Activated T-cell treated with anti-CD3 and anti-CD28 coated beads, Interleukin-2, amount 50 U/mL, for 4 hours (primary cell): ENCODE results near the gene RABGAP1. TPM values are rescaled to one million over a fixed set of nuclear protein-coding genes. Genes with fewer than 3 reads are reported as not detected.

Experiments
- ATAC-seq, 2 donors: fragments of 200-7000 bp; cut with Tn5 transposase; one replicate each; pipeline ENCODE4 v1.10.0; 2021
- DNase-seq: peaks from one replicate; pipeline ENCODE4 v3.0.0-alpha.2; 2020
- H3K27me3 Mint-ChIP-seq: one replicate; pipeline ENCODE4 v1.8.0; 2021; ENCODE audit warnings: low read depth, mixed read lengths
- H3K36me3 Mint-ChIP-seq: one replicate; pipeline ENCODE4 v1.8.0; 2022; ENCODE audit warnings: mixed read lengths; ENCODE audit not compliant: insufficient read depth
- H3K4me1 Mint-ChIP-seq: one replicate; pipeline ENCODE4 v1.8.0; 2021; ENCODE audit warnings: low read depth, mixed read lengths
- H3K4me3 Mint-ChIP-seq: one replicate; pipeline ENCODE4 v1.8.0; 2021; ENCODE audit warnings: mild to moderate bottlenecking, moderate library complexity, mixed read lengths
- H3K9me3 Mint-ChIP-seq: one replicate; pipeline ENCODE4 v1.8.0; 2021; ENCODE audit warnings: mixed read lengths
- total RNA-seq, 3 donors: library from RNA; stranded (reverse); gene quantifications; one replicate each; pipeline ENCODE4 v1.2.1, GENCODE V29; 2021

Gene RABGAP1
- total RNA-seq, 3 donors from 2014 or later = 14.3 to 17.1 (median 16.7) TPM

GRCh38 chr9:123084256-123084655, 143.4 kb downstream of the RABGAP1 start:
- no peaks in the 10 kb centered on the region for H3K27me3 Mint-ChIP-seq
- peaks cover 46% of the 10 kb centered on the region for H3K36me3 Mint-ChIP-seq
- H3K4me3 Mint-ChIP-seq = no peak overlapping the region
- no peak for DNase-seq
- ATAC-seq = no peak
- no peaks in the 10 kb centered on the region for H3K4me1 Mint-ChIP-seq
- no peaks in the 10 kb centered on the region for H3K9me3 Mint-ChIP-seq

GRCh38 chr9:123085916-123086315, 145.1 kb downstream of the RABGAP1 start:
- ATAC-seq (no peak), DNase-seq (no peak)
- peaks cover 50% of the 10 kb centered on the region for H3K36me3 Mint-ChIP-seq
- H3K4me1 Mint-ChIP-seq = no peaks in the 10 kb centered on the region
- no peaks in the 10 kb centered on the region for H3K27me3 Mint-ChIP-seq
- H3K9me3 Mint-ChIP-seq = no peaks in the 10 kb centered on the region
- H3K4me3 Mint-ChIP-seq = no peak overlapping the region

GRCh38 chr9:123087359-123087888, 146.6 kb downstream of the RABGAP1 start:
- no peak overlapping the region for H3K4me3 Mint-ChIP-seq
- H3K9me3 Mint-ChIP-seq = no peaks in the 10 kb centered on the region
- H3K36me3 Mint-ChIP-seq = peaks cover 46% of the 10 kb centered on the region
- no peaks in the 10 kb centered on the region for H3K4me1 Mint-ChIP-seq
- ATAC-seq = no peak
- H3K27me3 Mint-ChIP-seq = no peaks in the 10 kb centered on the region
- DNase-seq = no peak

- H3K4me3 Mint-ChIP-seq = no peak overlapping the region
- DNase-seq (no peak), ATAC-seq (no peak)
- no peaks in the 10 kb centered on the region for H3K27me3 Mint-ChIP-seq
- H3K9me3 Mint-ChIP-seq = no peaks in the 10 kb centered on the region
- no peaks in the 10 kb centered on the region for H3K4me1 Mint-ChIP-seq
- peaks cover 52% of the 10 kb centered on the region for H3K36me3 Mint-ChIP-seq
Measured at GRCh38 chr9:123089040-123089439, 148.2 kb downstream of the RABGAP1 start.

DNA sequence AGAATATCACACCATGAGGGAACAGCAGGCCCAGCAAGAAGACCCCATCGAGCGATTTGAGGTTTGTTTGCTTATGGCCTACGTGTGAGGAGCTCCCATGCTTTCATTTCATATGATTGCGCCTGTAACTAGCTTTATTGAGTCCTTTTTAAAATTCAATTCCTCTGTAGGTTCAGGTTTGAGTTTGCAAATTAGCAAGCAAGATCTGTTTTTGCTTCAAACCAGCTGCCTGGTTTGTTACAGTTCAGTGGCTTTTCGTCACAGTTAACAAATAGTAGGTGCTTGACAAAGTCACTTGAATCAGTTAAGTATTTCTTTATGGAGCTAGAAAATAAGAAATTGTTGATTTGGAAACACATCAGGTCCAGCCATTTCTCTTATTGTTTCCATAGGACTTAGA, 149.0 kb downstream of the RABGAP1 start:
- H3K36me3 Mint-ChIP-seq = peaks cover 47% of the 10 kb centered on the region
- DNase-seq (no peak), ATAC-seq (no peak)
- no peaks in the 10 kb centered on the region for H3K4me1 Mint-ChIP-seq
- no peak overlapping the region for H3K4me3 Mint-ChIP-seq
- H3K27me3 Mint-ChIP-seq = no peaks in the 10 kb centered on the region
- no peaks in the 10 kb centered on the region for H3K9me3 Mint-ChIP-seq

- DNase-seq (no peak), ATAC-seq (no peak)
- no peaks in the 10 kb centered on the region for H3K27me3 Mint-ChIP-seq
- no peak overlapping the region for H3K4me3 Mint-ChIP-seq
- H3K4me1 Mint-ChIP-seq = no peaks in the 10 kb centered on the region
- peaks cover 45% of the 10 kb centered on the region for H3K36me3 Mint-ChIP-seq
- no peaks in the 10 kb centered on the region for H3K9me3 Mint-ChIP-seq
Measured at GRCh38 chr9:123090198-123090896, 149.5 kb downstream of the RABGAP1 start.

DNA sequence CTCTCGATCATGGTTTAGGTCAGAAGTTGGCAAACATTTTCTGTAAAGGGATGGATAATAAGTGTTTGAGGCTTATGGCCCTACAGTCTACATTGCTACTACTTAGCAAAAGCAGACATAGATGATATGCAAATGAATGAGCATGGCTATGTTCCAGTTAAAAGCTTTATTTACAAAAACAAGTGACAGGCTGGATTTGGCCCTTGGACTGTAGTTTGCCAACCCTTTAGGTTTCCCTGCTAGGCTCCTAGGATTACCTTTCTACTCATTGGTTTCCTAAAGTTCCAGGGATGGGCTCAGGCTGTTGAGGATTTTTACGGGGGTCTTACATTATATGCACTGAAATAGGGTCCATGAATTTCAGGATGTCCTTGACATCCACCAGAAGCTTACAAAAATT, 150.1 kb downstream of the RABGAP1 start:
- H3K4me3 Mint-ChIP-seq = no peak overlapping the region
- DNase-seq = no peak
- no peak for ATAC-seq
- no peaks in the 10 kb centered on the region for H3K4me1 Mint-ChIP-seq
- no peaks in the 10 kb centered on the region for H3K9me3 Mint-ChIP-seq
- H3K36me3 Mint-ChIP-seq = peaks cover 43% of the 10 kb centered on the region
- no peaks in the 10 kb centered on the region for H3K27me3 Mint-ChIP-seq

DNA sequence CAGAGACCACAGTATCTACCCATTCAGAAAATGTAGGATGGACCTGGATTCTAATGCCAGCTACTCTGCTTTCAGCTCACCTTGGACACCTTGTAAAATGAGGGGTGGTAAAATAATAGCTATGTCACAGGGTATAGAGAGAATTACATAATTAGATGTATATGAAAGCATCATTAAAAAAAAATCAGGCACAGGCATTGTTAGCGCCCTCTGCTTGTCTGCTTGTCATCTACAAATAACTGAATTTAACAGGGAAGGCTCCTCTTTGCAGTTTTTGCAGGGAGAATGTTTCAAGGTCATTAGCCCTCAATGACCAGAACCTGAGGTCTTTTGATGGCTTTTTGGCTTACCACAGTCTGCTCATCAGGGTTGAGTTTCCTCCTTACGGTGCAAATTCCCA, 150.6 kb downstream of the RABGAP1 start:
- no peak overlapping the region for H3K4me3 Mint-ChIP-seq

GRCh38 chr9:123093141-123093540, 152.3 kb downstream of the RABGAP1 start:
- no peaks in the 10 kb centered on the region for H3K4me1 Mint-ChIP-seq
- no peak for DNase-seq
- H3K36me3 Mint-ChIP-seq = peaks cover 49% of the 10 kb centered on the region
- no peaks in the 10 kb centered on the region for H3K27me3 Mint-ChIP-seq
- no peaks in the 10 kb centered on the region for H3K9me3 Mint-ChIP-seq
- no peak overlapping the region for H3K4me3 Mint-ChIP-seq
- no peak for ATAC-seq

More for the DNA sequence above, 150.6 kb downstream of the RABGAP1 start:
- DNase-seq (no peak), ATAC-seq (no peak)
- H3K4me1 Mint-ChIP-seq = no peaks in the 10 kb centered on the region
- H3K27me3 Mint-ChIP-seq = no peaks in the 10 kb centered on the region
- peaks cover 42% of the 10 kb centered on the region for H3K36me3 Mint-ChIP-seq
- H3K9me3 Mint-ChIP-seq = no peaks in the 10 kb centered on the region

DNA sequence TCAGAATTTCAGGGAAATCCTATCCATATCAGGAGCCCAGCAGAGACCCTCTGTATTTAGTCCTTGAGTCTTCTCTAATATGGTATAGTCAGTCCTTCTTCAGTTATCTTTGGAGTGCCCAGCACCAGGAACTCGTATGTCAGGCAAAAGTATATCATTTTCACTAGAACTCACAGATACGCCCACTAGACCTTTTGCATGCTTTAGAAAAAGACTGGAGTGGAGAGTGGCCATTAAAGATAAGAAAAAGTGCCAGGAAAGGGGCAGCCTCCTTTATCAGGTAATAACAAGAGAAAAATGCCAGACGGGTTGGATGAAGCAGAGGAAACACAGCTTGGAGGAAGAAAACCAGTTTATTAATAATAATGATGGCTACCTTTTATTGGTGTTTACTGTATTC, 156.2 kb downstream of the RABGAP1 start:
- no peaks in the 10 kb centered on the region for H3K9me3 Mint-ChIP-seq
- H3K36me3 Mint-ChIP-seq = peaks cover 36% of the 10 kb centered on the region
- no peaks in the 10 kb centered on the region for H3K27me3 Mint-ChIP-seq

DNA sequence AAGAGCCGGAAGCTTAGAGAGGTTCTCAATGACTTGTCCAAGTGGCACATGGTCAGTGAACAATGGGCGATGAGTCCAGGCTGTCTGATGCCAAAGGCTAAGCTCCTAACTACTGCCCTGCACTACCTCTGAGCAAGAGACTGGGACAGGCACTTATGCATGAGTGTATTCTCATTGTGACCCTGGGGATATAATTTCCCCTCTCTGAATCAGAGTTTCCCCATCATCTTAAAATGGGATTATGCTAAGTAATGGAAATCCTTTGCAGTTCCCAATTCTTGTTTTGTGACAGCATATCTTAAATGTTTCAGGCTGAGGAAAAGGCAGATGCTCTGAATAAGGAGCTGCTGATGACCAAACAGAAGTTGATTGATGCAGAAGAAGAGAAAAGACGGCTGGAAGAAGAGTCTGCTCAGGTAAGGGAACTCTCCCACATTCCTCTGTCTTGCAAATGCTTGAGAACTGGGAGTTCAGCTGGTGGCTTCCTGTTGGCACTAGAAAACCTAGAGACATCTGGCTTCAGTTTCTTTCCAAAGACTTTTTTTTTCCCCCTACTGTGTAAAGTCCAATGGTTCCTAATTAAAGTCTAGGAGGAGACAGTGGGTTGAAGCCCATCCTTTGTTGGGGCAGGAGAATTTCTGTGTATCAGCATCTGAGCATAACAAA, 156.7 kb downstream of the RABGAP1 start:
- DNase-seq (no peak), ATAC-seq (no peak)
- peaks cover 32% of the 10 kb centered on the region for H3K36me3 Mint-ChIP-seq
- H3K27me3 Mint-ChIP-seq = no peaks in the 10 kb centered on the region
- H3K4me1 Mint-ChIP-seq = no peaks in the 10 kb centered on the region
- H3K4me3 Mint-ChIP-seq = no peak overlapping the region
- no peaks in the 10 kb centered on the region for H3K9me3 Mint-ChIP-seq

More for the DNA sequence above, 156.2 kb downstream of the RABGAP1 start:
- DNase-seq = no peak
- Mint-ChIP-seq H3K4me3 (no peak overlapping the region), H3K4me1 (no peaks in the 10 kb centered on the region)
- ATAC-seq = no peak

DNA sequence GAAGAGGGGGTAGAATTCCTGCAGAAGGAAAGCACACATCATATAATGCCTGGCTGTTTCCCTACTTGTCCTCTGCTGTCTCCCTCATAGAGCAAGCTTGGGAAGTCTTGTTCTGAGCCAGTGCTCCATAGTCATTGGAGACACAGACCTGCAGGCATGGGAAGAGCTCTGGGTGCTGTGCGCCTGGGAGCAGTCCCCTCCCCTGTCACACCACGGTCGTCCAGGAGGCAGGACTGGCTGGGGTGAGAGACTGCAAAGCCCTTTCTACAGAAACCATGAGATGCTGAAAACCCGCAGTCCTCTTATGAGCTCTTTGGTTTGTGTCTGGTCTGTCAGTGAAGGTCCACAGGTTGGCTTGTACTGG, 157.3 kb downstream of the RABGAP1 start:
- peaks cover 27% of the 10 kb centered on the region for H3K36me3 Mint-ChIP-seq
- DNase-seq (no peak), ATAC-seq (no peak)
- H3K9me3 Mint-ChIP-seq = no peaks in the 10 kb centered on the region
- H3K4me1 Mint-ChIP-seq = no peaks in the 10 kb centered on the region
- no peak overlapping the region for H3K4me3 Mint-ChIP-seq
- H3K27me3 Mint-ChIP-seq = no peaks in the 10 kb centered on the region

- Mint-ChIP-seq H3K27me3 (no peaks in the 10 kb centered on the region), H3K36me3 (peaks cover 21% of the 10 kb centered on the region), H3K4me3 (no peak overlapping the region), H3K4me1 (no peaks in the 10 kb centered on the region), H3K9me3 (no peaks in the 10 kb centered on the region)
- DNase-seq (no peak), ATAC-seq (no peak)
Measured at GRCh38 chr9:123099042-123099441, 158.2 kb downstream of the RABGAP1 start.

GRCh38 chr9:123099548-123099947, 158.7 kb downstream of the RABGAP1 start:
- no peak for DNase-seq
- no peak overlapping the region for H3K4me3 Mint-ChIP-seq
- no peaks in the 10 kb centered on the region for H3K9me3 Mint-ChIP-seq
- no peaks in the 10 kb centered on the region for H3K4me1 Mint-ChIP-seq
- no peaks in the 10 kb centered on the region for H3K27me3 Mint-ChIP-seq
- peaks cover 18% of the 10 kb centered on the region for H3K36me3 Mint-ChIP-seq
- no peak for ATAC-seq
